Left kidney (tissue), 2 donors: Measurements from ENCODE around the gene LRP5. TPM values are rescaled to one million over a fixed set of nuclear protein-coding genes. Genes with fewer than 3 reads are reported as not detected.
"Not testable (repeated sequence)": the region's sequence is repeated elsewhere in the genome, so short reads cannot be mapped to it uniquely, and the experiment has no call there.

Source experiments
- DNase-seq: peaks from one replicate; pipeline ENCODE4 v3.0.0-alpha.2; 2013
- polyA plus RNA-seq: library from polyadenylated mRNA; unstranded; fragments of 120-200 nt; gene quantifications from one replicate; pipeline ENCODE4 v1.2.1, GENCODE V29; 2013; ENCODE audit not compliant: insufficient read length

LRP5 gene
- polyA plus RNA-seq, 1 donor = 34.4 TPM

DNA sequence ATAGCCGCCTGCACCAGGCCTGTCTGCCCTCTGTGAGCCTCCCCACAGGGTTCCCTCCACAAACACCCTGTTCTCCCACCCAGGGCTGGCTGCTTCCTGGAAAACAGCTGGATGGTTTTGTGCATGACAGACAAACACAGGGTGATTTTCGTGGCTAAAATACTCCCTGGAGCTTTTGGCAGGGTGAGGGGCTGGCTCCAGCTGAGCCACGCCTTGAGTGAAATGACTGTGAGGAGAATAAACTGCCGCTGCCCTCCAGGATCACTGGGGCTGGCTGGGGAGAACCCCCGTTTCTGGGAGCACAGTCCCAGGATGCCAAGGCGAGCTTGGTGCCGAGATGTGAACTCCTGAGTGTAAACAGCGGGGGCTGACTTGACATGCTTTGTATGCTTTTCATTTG is 127.8 kb downstream of the LRP5 start:
- no peak for DNase-seq

DNA sequence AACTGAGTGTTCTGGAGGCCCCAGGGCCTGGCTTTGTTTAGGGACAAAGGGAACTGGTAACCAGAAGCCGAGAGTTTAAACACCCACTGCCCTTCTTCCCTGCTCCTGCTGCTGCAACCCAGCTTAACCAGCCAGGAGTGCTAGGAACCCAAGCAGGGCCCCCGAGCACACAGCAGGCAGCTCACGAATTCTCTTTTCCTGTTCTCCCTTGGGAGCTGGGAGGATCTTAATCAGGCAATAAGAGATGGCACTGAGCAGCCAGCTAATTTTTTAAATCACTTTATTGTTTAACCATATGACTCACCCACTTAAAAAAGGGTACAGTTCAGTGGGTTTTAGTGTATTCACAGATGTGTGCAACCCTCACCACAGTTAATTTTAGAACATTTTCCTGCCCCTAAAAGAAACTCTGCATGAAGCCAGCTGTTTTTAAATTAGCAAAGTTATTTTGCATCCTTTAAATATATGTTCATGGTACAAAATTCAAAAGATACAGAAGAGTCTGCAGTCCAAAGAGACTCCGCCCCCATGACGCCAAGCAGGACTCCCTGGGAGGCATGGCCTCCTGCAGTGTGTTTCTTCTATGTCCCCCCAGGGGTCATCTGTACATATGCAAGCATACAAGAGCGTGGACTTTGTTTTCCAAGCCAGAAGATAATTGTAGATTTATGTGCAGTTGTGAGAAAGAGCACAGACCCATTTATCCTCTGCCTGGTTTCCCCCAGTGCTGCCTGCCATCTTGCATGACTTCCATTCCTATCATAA is 129.3 kb downstream of the LRP5 start:
- no peak for DNase-seq

DNA sequence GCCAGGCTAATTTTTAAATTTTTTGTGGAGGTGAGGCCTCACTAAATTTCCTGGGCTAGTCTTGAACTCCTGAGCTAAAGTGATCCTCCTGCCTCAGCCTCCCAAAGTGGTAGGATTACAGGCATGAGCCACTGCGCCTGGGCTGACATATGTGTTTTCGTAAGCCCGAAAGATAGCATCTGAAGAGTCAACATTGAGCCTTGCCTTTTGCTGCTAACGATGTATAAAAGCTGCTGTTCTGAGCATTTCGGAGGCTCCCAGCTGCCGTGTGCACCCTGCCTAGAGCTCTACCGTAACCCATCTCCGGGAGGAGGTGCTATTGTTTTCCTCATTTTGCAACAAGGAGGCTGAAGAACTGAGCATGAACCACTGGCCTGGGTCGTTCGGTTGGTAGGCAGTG is 130.0 kb downstream of the LRP5 start:
- no peak for DNase-seq

DNA sequence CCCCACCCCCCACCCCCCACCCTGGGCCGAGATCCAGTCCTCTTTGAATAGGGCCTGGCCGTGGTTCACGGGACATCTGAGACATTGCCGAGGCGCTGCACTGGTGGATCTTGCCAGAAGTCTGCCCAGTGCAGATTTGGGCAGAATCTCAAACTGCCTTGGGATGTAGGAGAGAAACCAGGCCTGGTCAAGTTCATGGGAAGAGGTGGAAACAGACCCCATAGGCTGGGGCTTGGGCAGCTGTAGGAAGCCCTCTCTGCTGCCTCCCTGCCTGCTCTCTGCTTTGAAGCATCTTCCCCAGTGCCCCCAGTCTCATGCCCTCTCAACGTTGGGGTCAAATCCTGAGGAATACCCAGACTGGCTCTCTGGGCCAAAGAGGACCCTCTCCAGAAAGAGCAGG is 132.2 kb downstream of the LRP5 start:
- no peak for DNase-seq

DNA sequence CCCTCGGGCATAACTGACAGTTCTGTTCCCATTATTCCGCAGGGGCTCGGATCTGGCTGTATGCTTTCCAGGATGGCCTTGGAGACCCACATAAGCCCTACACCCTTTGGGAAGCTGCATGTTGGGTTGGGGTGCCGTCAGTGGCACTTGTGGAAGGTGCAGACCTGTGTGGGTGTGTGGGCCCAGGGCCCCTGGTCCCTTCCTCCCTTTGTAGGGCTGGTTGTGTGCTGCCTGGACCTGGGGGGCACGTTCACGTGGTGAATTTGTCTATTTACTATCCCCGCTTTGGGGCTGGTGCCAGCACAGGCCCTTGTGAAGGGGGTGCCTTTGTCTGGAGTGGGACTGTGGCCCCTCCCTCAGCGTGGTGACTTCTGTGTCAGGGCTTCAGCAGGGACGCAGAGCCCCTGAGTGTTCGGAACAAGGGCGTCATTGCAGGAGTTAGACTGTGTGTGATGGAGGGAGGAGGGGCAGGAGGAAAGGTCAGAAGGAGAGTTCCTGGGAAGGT is 133.2 kb downstream of the LRP5 start:
- DNase-seq = no peak

DNA sequence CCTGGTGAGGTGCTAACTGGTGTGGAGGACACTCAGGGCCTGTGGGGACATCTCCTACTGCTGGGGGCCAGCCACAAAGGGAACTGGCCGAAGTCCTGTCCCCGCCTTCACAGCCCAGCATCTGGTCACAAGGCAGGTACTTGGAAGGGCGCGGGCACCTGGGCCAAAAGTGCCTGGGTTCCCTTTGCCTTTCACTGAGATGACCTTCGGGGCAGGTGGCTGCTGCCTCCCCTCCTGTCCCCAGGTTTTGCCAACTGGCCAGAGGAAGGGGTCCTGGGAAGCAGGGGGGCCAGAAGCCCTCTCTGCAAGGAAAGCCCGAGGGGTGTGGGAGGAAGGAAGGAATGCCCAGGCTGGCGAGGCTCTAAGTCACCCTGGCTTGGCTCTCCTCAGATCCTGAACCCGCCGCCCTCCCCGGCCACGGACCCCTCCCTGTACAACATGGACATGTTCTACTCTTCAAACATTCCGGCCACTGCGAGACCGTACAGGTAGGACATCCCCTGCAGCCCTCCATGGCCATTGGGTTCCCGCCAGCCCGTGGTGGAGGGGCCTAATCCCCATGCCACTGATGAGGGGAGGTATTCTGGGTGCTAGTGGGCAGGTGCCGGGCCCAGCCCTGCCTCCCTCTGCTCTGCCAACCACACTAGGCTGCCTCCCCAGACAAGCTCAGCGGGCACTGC is 133.8 kb downstream of the LRP5 start:
- no peak for DNase-seq

DNA sequence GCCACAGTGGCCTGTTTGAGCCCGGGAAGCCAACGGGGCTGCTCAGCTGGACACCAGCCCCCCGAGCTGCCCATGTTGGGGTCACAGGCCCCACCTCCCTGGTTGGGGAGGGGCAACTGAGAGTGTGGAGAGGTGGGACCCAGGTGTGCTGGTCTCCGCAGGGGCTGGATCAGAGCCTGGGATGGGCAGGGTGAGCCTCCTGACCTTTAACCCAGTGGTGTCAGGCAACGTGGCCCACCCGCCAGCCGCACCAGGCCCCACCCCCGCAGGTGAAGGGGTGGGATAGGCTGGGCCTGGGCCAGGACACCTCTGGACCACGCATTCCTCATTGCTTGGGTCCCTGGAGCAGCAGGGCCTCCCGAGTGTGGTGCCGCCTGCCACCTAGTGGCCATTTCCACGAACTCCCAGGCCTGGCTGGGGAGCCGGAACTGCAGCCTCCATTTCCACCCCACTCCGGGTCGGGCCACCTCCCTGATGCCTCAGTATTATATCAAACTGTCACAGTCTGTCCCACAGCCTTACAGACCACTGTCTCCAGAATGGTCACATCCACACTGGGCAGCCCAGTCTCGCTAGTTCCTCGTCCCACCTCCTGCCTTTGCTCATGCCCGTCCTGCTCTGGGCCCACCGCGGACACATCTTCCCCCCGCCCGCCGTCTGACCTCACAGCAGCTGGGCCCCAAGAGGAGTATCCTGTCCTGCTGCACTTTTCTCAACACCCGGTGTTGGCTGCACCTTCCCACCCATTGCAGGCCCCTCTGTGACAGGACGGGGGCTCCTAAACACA is 134.8 kb downstream of the LRP5 start:
- DNase-seq = peak; percentile 53

DNA sequence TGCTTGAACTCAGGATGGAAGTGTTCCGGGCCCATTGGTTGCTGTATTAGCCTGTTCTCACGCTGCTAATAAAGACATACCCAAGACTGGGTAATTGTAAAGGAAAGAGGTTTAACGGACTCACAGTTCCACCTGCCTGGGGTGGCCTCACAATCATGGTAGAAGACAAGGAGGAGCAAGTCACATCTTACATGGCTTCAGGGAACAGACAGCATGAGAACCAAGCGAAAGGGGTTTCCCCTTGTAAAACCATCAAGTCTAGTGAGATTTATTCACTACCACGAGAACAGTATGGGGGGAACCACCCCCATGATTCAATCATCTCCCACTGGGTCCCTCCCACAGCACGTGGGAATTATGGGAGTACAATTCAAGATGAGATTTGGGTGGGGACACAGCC is 135.5 kb downstream of the LRP5 start:
- not testable (repeated sequence) for DNase-seq

DNA sequence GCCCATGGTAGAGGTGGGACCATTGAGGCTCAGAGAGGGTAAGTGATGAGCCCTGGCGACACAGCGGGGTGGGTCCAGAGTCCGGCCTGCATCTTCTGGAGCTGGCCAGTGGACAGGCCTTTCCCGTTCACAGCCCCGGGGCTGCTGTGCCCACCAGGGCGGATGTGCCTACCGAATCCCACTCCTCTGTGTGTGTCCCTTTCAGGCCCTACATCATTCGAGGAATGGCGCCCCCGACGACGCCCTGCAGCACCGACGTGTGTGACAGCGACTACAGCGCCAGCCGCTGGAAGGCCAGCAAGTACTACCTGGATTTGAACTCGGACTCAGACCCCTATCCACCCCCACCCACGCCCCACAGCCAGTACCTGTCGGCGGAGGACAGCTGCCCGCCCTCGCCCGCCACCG is 136.2 kb downstream of the LRP5 start:
- no peak for DNase-seq

DNA sequence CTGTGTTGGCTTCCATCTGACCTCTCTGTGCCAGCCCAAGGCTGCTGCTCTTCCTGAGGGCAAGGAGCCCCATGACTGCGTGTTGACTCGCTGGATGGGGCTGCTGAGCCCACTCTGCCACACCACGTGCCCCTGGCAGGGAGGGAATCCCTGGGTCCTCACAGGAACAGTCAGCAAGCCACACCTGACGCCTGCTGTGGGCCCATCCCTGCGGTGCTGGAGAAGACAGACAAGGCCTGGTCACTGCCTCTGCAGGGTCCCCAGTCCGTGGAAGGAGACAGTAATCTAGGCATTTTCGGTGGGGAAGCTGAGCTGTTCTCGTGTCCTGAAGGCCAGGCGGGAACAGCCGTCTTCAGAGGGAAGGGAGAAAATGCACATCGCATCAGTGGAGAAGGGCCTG is 137.6 kb downstream of the LRP5 start:
- DNase-seq = no peak

DNA sequence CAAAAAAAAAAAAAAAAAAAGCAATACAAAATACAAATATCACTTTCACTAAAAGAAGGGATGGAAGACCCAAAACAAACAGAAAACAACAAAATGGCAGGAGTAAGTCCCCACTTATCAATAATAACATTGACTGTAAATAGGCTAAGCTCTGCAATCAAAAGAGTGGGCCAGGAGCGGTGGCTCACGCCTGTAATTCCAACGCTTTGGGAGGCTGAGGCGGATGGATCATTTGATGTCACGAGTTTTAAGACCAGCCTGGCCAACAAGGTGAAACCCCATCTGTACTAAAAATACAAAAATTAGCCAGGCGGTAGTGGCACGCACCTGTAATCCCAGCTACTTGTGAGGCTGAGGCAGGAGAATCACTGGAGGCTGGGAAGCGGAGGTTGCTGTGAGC is 138.3 kb downstream of the LRP5 start:
- DNase-seq = no peak

DNA sequence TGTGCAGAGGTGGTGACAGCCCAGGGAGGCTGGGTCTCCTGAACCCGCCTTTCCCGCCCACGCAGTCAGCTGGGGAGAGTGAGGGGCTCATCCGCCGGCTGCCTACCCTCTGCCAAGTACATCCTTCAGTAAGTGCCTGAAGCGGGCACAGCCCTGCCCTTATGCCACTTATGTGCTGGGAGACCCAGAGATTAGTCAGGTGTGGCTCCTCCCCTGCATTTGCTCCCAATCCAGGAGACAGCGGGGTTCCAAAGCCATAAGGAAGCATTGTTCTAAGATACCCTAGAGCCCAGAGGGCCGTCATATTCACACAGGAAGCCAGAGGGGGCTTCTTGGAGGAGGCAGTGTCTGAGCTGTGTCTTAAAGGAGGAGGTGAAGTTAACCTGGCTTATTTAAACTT is 142.4 kb downstream of the LRP5 start:
- no peak for DNase-seq

DNA sequence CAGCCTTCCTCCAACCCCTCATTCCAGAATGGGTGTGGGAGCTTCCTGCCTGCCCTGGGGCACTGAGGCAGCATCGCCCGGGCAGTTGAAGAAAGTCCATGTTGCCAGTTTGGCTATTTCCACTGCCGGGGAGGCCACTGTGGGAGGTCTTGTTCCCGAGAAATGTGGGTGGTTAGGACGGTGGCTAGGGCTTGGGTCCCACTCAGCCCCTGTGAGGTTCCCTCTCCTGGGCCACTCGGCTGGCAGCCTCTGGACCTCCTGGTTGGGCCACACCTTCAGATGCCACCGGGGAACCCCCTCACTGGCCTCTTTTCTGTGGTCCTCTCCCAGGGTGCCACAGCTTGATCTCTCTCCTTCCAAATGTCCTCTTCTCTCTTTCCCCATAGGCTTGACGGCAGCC is 143.1 kb downstream of the LRP5 start:
- DNase-seq = no peak

DNA sequence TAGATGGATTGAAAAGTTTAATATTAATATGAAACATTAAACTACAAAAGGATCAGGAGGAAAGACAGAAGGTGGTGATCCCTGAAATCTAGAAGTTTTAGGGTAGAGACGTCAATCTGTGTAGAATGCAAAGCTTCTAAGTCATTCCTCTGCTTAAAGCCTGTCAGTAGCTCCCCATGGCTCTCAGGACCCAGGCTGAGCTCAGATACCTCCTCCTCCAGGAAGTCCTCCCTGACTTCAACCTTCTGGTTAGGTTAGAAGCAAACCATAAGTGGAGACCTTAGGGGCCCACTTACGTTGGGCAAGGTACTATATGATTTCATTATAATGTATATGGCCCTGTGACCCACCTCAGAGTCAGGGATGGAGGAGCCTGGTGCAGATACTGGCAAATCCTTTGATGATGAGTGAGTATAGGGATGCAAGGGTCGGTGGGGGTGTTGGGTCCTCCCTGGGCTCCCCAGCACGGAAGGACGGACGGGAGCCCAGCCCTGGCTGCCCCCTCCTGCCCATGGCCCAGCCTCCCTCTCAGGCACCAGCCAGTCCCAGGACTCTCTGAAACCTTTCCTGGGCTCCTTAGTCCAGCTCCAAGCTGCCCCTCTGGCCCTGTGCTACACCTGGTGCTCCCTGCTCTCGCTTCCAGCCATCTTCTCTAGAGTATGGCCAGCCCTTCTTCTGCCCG is 145.0 kb downstream of the LRP5 start:
- DNase-seq = no peak

DNA sequence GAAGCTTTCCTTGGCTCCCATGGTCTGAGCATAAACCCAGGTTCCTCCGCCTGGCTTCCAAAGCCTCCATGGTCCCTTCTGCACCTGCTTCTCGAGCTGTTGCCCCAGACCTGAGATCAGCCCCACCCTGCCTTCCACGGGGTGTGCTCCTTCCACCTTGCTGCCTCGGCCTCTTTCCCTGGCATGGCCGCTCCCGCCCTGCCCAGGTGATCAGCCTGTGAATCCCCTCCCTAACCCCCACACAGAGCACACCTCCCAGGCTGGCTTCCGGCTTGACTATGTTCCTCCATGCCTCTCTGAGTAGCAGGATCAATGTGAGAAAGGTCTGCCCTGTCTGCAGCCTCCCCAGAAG is 145.5 kb downstream of the LRP5 start:
- DNase-seq = no peak

DNA sequence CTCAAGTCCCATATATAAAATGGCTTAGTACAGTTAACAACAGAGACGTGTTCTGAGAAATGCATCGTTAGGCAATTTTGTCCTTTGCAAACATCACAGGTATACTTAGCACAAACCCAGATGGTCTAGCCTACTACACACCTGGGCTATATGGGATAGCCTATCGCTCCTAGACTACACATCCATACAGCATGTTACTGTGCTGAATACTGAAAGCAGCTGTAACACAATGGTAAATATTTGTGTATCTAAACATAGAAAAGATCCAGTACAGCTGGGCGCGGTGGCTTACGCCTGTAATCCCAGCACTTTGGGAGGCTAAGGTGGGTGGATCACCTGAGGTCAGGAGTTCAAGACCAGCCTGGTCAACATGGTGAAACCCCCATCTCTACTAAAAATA is 145.9 kb downstream of the LRP5 start:
- not testable (repeated sequence) for DNase-seq

DNA sequence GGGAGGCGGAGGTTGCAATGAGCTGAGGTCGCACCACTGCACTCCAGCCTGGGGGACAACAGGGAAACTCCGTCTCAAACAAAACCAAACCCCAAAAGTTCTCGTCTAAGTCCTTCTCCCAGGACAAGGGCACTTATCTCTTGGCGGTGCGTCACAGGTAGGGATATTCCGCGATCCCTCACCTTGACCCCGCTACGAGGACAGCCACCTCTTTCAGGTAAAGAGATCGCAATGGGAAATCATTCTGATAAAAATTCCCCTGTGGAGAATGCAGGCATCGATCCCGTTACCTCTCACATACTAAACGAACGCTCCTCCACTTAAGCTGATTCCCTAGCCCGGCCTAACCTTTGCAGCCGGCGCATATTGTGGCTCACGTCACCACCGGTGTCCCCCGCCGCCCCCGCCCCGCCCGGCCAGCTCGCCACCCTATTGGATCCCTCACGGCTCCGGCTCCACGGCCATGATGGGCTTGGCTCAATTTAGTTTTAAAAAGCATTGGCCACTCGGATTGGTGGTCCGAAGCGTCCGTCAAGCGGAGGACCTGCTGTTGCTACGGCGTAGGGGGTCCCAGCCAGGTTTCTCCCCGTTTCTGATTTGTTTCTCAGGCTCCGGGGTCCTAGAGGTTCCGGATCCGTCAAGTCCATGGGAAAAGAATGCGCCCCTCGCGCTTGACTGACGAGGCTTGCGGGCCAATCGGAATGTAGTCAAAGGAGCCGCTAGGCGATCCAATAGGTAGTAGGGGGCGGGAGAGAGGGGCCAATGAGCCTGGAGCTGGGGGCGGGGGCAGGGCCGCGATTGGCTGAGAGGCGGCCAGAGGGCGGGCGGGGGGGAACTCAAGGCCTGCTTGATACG is 147.7 kb downstream of the LRP5 start:
- DNase-seq = peak; percentile 100

DNA sequence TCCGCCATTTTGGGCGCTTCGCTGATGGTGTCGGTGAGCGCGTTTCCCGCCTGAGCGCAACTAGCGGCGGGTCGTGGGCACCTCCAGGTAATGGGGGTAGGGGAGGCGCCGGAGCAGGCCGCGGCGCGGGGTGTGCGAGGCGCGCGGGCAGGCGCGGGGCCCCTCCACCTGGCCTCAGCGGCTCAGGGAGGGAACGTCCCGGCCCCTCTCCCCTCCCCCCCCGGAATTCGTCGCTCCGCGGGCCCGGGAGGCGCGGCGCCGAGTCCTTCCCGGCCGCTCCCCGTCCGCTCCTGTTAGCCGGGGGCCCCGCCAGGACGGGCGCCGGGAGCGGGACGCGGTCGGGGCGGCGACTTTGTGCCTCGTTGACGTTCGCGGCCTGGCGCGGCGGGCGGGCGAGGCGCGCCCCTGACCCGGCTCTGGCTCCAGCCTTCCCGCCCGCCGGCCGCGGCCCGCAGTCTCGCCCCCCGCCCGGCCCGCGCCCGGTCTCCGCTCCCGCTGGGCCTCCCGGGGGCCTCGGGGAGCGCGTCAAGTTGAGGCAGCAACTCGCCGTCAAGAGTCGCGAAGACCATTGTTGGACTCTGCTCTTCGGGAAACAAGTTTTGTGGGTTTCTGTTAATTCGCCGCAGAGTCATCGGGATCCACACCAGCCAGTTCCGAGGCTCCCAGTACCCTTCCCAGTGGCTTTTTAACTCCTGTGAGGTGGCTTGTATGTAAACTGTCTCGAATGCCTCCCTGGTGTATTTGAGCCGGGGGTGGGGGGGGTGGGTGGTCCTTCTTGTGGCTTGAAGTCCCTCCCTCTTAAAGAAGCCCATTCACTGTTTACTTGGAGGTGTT is 148.6 kb downstream of the LRP5 start, which contains the start of gene PPP6R3:
Gene PPP6R3, plus strand, starts transcription at position 12 of the 834 bp plus-strand sequence. CDS start 76,913 bp downstream, outside the sequence.
- peak; percentile 44 for DNase-seq

DNA sequence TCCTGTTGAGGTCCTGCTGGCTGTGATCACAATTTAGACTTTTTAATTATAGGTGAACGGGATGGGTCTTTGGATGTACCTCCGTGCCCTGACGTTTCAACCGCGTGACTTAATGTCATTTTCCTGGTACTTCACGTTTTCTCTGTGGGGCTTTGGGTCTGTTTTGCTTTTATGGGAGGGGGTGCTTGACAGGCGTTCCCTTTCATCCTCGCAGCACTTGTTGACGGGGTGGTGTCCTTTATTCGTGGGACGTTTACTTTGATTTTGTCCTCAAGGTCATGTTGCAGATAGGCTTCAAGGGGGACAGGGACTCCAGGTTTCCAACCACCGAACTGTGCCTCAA is 149.2 kb downstream of the LRP5 start:
- no peak for DNase-seq

DNA sequence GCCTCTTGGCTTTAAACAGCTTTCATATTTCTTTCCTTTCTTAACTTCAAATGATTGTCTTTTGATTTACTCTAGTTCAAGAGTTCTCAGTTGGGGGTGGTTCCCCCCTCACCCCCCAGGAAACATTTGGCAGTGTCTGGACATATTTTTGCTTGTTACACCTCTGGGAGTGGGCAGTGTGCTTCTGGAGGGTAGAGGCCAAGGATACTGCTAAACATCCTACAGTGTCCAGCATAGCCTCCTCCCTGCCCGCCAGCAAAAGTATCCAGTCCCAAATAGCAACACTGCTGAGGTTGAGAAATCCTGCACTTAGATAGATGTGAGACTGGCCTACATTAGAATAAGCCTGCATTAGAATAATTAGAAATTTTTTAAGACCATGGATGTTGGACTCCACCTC is 151.3 kb downstream of the LRP5 start:
- no peak for DNase-seq
